Urinary bladder (tissue), 4 donors: Measurements from ENCODE around the gene SPRR5. TPM values are rescaled to one million over a fixed set of nuclear protein-coding genes. Genes with fewer than 3 reads are reported as not detected.

ENCODE experiments used
- DNase-seq: peaks from one replicate; pipeline ENCODE4 v3.0.0-alpha.2; 2015; ENCODE audit errors: extremely low spot score
- H3K27ac ChIP-seq: one replicate; pipeline ENCODE4 v1.5.1; 2013; ENCODE audit warnings: low read depth, mild to moderate bottlenecking, moderate library complexity
- H3K36me3 ChIP-seq: one replicate; pipeline ENCODE4 v1.6.1; 2013; ENCODE audit warnings: mild to moderate bottlenecking, moderate library complexity; ENCODE audit not compliant: insufficient read depth
- H3K4me1 ChIP-seq: one replicate; pipeline ENCODE4 v1.6.1; 2013; ENCODE audit warnings: mild to moderate bottlenecking, moderate library complexity; ENCODE audit not compliant: insufficient read depth
- H3K4me3 ChIP-seq: one replicate; pipeline ENCODE4 v1.5.1; 2013; ENCODE audit warnings: low read depth, low read length
- WGBS: extraction: QIAGEN DNeasy Blood & Tissue Kit; methylation state at CpG from one replicate; pipeline ENCODE4 v1.1.7; 2013; 5-methylcytosine and 5-hydroxymethylcytosine counted together
- polyA plus RNA-seq: library from polyadenylated mRNA; stranded (reverse); fragments of 200-250 nt; gene quantifications from one replicate; pipeline ENCODE4 v1.2.3, GENCODE V29; 2013
- total RNA-seq: library from RNA; depleted of rRNA; stranded (reverse); fragments of >200 nt; gene quantifications from one replicate; pipeline ENCODE4 v1.2.3, GENCODE V29; 2014
- donor health status: healthy with polysubstance abuse.
- donor health status: healthy.

SPRR5 gene
- total and polyA plus RNA-seq, 2 donors, result not detected

- WGBS, result 52% methylated on average over 2 of the region's 2 CpGs
- no peaks in the 10 kb centered on the region for H3K36me3 ChIP-seq
- DNase-seq, result no peak
- H3K27ac ChIP-seq, result no peak overlapping the region
- no peaks in the 10 kb centered on the region for H3K4me1 ChIP-seq
- H3K4me3 ChIP-seq, result no peak overlapping the region
These were observed 22.8 kb upstream of the SPRR5 start for GRCh38 chr1:152924191-152924590.

- Histone ChIP-seq H3K27ac (no peak overlapping the region), H3K4me3 (no peak overlapping the region), H3K36me3 (no peaks in the 10 kb centered on the region), H3K4me1 (no peaks in the 10 kb centered on the region)
- DNase-seq, result no peak
- WGBS, result 69% methylated on average over 3 of the region's 3 CpGs
These were observed 20.9 kb upstream of the SPRR5 start for GRCh38 chr1:152926091-152926490.

DNA sequence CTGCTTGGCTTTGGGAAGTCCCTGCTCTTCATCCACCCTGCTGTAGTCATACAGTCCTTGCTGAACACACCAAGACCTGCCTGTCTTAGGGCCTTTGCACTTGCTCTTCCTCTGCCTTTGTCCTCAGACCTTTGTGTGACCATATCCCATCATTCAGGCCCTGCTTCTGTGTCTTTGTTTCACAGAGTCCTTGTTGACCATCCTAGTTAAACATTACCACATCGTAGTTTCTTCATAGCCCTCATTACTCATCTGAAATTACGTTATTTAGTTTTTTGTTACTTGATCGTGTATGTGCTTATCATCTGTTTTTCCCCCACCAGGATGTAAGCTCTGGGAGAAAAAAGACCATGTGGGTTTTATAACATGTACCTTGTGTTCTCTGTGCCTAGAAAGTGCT lies 18.3 kb upstream of the SPRR5 start:
- 79% methylated on average over 3 of the region's 3 CpGs for WGBS
- Histone ChIP-seq H3K27ac (no peak overlapping the region), H3K4me1 (no peaks in the 10 kb centered on the region), H3K36me3 (no peaks in the 10 kb centered on the region), H3K4me3 (no peak overlapping the region)
- no peak for DNase-seq

DNA sequence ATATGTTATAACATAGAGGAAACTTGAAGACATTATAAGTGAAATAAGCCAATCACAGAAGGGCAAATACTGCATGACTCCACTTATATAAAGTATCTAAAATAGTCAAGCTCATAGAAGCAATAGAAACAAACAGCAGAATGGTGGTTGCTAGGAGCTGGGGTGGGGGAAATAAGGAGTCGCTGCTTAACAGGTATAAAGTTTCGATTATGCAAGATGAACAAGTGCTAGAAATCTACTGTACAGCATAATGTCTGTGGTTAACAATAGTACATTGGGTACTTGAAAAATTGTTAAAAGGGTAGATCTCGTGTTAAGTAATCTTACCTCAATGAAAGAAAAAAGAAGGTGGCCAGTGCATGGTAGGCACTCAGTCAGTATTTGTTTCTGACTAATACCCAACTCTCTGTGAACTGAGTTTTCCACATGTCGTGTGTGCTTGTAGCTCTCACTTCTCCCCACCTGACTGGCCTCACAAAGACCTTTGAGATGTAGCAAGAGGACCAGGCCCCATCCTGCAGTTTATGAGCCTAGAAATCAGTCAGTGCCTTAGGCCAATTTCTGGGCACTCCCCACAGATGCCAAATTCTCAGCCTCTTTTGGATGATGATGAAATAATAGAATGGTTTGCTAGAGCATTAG lies 14.7 kb upstream of the SPRR5 start:
- Histone ChIP-seq H3K4me1 (no peaks in the 10 kb centered on the region), H3K27ac (no peak overlapping the region), H3K36me3 (no peaks in the 10 kb centered on the region), H3K4me3 (no peak overlapping the region)
- DNase-seq, result no peak
- 70% methylated on average over 4 of the region's 4 CpGs for WGBS

DNA sequence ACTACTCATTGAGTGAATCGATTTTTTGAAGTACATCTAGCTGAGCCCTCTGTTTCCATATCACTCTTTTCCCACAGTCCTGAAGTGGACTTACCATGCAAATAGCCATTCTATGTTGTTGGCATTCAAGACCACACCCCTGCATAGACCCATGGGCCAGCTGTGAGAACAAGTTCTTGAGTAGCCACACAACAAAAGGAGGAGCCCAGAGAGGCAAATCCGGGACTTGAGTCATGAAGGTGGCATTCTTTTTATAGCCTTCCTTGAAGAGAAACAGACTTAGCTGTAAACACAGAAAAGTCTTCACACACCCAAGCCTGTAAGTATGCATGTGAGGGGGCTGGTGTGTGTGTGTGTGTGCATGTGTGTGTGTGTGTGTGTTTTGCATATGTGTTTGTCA lies 13.8 kb upstream of the SPRR5 start:
- Histone ChIP-seq H3K27ac (no peak overlapping the region), H3K4me3 (no peak overlapping the region), H3K4me1 (no peaks in the 10 kb centered on the region), H3K36me3 (no peaks in the 10 kb centered on the region)
- WGBS, result 59% methylated on average over 2 of the region's 2 CpGs
- no peak for DNase-seq

- no peak overlapping the region for H3K27ac ChIP-seq
- H3K4me3 ChIP-seq, result no peak overlapping the region
- H3K4me1 ChIP-seq, result no peaks in the 10 kb centered on the region
- 80% methylated on average over 1 of the region's 1 CpG for WGBS
- DNase-seq, result no peak
- H3K36me3 ChIP-seq, result no peaks in the 10 kb centered on the region
These were observed 6.4 kb upstream of the SPRR5 start for GRCh38 chr1:152940614-152941013.

- H3K4me1 ChIP-seq, result no peaks in the 10 kb centered on the region
- no peak overlapping the region for H3K4me3 ChIP-seq
- DNase-seq, result no peak
- WGBS, result 67% methylated on average over 8 of the region's 8 CpGs
- no peak overlapping the region for H3K27ac ChIP-seq
- H3K36me3 ChIP-seq, result no peaks in the 10 kb centered on the region
These were observed 5.8 kb upstream of the SPRR5 start for GRCh38 chr1:152941037-152941711.

- DNase-seq, result no peak
- no peaks in the 10 kb centered on the region for H3K4me1 ChIP-seq
- no peak overlapping the region for H3K4me3 ChIP-seq
- no peaks in the 10 kb centered on the region for H3K36me3 ChIP-seq
- no peak overlapping the region for H3K27ac ChIP-seq
- WGBS, result 83% methylated on average over 2 of the region's 2 CpGs
These were observed 4.8 kb upstream of the SPRR5 start for GRCh38 chr1:152942161-152942560.

GRCh38 chr1:152946248-152946647 lies 758 bp upstream of the SPRR5 start:
- Histone ChIP-seq H3K27ac (no peak overlapping the region), H3K4me1 (no peaks in the 10 kb centered on the region), H3K4me3 (no peak overlapping the region), H3K36me3 (no peaks in the 10 kb centered on the region)
- 74% methylated on average over 3 of the region's 3 CpGs for WGBS
- DNase-seq, result no peak

GRCh38 chr1:152951711-152952110 lies 4.7 kb downstream of the SPRR5 start:
- no peak overlapping the region for H3K27ac ChIP-seq
- DNase-seq, result no peak
- H3K4me1 ChIP-seq, result no peaks in the 10 kb centered on the region
- H3K4me3 ChIP-seq, result no peak overlapping the region
- 80% methylated on average over 5 of the region's 5 CpGs for WGBS
- no peaks in the 10 kb centered on the region for H3K36me3 ChIP-seq

DNA sequence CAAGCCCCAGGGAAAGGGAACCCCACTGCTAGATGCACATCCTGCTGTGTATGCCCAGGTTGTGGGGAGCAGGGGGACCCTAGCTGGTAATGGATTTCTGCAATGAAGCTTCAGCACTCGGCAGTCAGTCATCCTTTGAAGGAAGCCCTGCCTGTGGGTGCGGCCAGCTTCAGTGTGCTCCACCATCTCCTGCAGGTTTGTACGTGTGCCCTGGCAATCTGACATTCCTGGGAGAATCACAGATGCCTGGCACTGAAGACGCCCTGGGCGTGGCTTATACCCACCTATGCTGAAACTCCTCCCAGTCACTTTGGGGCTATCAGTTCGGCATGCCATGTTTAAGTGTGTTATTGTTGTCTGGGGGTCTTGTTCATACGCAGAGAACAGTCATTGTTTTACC lies 6.8 kb downstream of the SPRR5 start:
- WGBS, result 71% methylated on average over 7 of the region's 7 CpGs
- DNase-seq, result no peak
- Histone ChIP-seq H3K4me3 (no peak overlapping the region), H3K27ac (no peak overlapping the region), H3K4me1 (no peaks in the 10 kb centered on the region), H3K36me3 (no peaks in the 10 kb centered on the region)

DNA sequence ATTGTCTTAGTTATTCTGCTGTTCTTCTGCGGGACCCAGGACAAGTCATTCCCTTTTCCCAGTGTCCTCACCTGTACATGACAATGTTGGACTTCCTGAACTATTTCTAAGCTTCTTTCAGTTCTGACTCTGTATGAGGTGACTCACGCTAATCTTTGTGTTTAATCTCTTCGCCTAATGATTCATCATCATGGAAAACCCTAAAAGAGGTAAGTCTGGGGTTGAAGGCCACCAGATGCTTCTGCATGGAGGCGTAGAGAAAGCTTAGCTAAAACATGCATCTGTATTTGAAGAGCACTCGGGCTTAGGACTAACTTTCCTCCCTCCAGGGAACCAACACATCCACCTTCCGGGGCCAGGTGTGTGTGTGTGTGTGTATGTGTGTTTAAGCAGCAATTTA lies 7.4 kb downstream of the SPRR5 start:
- H3K36me3 ChIP-seq, result no peaks in the 10 kb centered on the region
- WGBS, result 77% methylated on average over 6 of the region's 6 CpGs
- no peaks in the 10 kb centered on the region for H3K4me1 ChIP-seq
- no peak overlapping the region for H3K4me3 ChIP-seq
- no peak for DNase-seq
- no peak overlapping the region for H3K27ac ChIP-seq

- Histone ChIP-seq H3K4me3 (no peak overlapping the region), H3K4me1 (no peaks in the 10 kb centered on the region), H3K27ac (no peak overlapping the region), H3K36me3 (no peaks in the 10 kb centered on the region)
- no peak for DNase-seq
- WGBS, result 87% methylated on average over 3 of the region's 3 CpGs
These were observed 10.6 kb downstream of the SPRR5 start for GRCh38 chr1:152957561-152957960.

DNA sequence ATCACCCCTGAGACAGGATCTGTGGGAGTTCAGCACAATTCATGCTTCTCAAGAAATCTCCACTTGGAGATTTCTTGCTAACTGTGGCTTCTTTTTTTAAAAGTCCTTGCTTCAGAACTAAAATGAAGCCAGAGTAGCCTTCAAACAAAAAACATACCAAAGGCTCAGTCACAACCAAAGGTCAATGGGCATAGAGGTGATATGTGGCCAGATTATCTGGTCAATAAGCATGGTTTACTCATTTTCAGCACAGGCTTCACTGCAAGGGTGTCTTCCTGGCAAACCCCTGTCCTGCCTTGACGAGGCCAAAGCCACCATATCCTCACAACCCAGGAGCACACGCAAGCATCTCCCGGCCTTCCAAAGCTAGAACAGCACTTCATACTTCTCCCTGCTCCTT lies 12.3 kb downstream of the SPRR5 start:
- no peaks in the 10 kb centered on the region for H3K36me3 ChIP-seq
- no peak for DNase-seq
- H3K4me3 ChIP-seq, result no peak overlapping the region
- H3K27ac ChIP-seq, result no peak overlapping the region
- WGBS, result 82% methylated on average over 3 of the region's 3 CpGs
- no peaks in the 10 kb centered on the region for H3K4me1 ChIP-seq
